GM18873 (cell line): Measurements from ENCODE around the gene ELF5.

Experiments used
- ATAC-seq: cut with Tn5 transposase; IDR thresholded peaks from one replicate; pipeline ENCODE4 v1.9.1; 2021; ENCODE audit warnings: mild to moderate bottlenecking, moderate library complexity, moderate number of reproducible peaks; ENCODE audit not compliant: unreplicated experiment, low FRiP score

The ELF5 gene

GRCh38 chr11:34523053-34523452 is 9.5 kb upstream of the ELF5 start:
- ATAC-seq: no peak

GRCh38 chr11:34522188-34522587 is 8.6 kb upstream of the ELF5 start:
- no peak for ATAC-seq

DNA sequence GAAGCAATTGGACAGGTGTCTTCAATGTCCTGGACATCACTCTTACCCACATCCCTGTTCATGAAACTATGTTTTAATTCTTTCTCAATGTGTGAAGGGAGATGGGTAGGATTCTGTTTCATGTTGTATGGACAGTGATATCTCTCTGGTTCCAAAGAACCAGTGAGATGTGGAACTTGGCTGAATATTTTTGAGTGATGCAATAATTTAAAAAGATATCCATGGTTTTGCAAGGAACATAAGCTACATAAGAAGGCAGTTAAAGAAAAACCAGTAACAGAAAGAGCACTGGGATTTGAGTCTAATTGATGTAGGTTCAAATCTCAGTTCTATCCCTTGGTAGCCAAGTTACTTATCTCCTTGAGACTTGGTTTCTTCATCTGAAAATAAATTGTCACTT is 7.7 kb upstream of the ELF5 start:
- no peak for ATAC-seq

DNA sequence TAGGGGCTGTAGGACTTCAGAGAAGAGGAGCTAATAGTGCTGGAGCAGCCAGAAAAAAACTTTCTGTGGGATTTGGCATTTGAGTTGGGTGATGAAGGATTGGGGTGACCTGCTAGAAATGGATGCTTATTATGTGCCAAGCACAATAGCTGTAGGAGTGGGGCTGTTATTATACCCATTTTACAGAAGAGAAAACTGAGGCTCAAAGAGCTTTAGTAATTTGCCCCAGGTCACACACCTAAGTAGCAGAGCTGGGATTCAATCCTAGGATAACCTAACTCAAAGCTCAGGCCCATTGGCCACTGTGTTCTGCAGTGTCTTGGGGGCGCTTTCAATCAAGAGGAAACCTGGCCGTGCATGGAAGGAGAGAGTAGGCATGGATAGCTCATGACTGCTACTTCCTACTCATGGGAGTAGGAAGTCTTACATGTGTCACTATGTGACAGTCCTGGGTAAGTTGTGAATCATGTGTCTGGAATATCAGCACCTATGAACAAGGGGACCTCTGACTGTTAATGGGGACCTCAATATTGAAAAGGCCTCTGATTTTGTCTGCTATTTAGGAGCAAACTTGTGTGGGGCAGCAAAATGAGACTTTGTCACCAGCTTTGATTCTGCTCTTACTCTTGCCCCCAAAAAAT is 6.1 kb upstream of the ELF5 start:
- ATAC-seq: no peak

DNA sequence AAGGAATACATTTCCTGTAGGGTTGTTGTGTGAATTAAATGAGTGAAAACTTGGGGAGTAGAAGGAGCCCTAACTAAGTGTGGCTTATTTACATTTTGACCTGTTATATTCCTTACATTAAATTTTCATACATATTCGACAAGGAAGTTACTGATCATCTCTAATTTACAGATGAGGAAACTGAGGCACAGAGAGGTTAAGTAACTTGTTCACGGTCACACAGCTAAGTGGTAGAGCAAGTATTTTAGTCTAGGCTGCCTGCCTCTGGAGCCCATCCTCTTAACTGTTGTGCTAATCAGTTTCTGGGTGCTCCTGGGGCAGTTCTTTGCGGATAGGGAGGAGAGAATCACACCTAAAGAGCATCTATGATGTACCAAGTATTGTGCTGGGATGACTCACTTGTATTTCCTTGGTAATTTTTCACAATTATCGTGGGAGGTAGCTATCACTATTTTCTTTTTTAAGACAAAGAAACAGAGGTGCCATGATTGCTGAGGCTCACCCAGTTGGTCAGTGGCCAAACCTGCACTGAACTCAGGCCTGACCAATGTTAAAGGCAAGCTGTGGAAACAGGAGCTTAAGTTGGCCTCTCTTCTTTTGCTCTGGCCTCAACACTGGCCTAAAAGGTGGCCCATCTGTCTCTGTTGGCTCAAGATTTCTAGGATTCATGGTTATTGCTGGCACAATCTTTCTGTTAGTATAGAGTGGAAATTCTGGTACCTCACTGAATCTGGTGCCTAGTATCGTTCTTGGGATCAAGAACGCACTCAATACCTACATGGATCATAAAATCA is 2.9 kb upstream of the ELF5 start:
- no peak for ATAC-seq

DNA sequence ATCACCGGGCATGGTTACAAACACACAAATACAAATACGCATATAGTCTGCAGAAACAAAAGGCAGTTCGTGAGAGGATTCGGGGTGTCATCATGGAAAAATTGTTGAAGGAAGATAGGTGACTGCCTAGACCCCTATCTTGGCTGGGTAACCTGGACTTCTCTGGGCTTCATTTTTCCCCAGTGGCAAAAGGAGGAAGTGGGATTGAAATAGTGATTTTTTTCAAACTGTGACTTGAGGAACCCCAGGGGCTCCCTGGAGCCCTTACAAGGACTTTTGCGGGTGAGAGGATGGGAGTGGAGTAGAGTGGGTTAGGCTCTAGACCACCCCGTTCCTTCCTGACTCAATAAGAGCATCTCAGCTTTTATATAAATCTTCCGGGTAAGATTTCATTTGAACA is 1.0 kb upstream of the ELF5 start:
- ATAC-seq: no peak

- no peak for ATAC-seq
Observed at GRCh38 chr11:34512840-34513681, 533 bp downstream of the ELF5 start.

GRCh38 chr11:34510673-34511072 is 2.9 kb downstream of the ELF5 start:
- ATAC-seq: no peak

DNA sequence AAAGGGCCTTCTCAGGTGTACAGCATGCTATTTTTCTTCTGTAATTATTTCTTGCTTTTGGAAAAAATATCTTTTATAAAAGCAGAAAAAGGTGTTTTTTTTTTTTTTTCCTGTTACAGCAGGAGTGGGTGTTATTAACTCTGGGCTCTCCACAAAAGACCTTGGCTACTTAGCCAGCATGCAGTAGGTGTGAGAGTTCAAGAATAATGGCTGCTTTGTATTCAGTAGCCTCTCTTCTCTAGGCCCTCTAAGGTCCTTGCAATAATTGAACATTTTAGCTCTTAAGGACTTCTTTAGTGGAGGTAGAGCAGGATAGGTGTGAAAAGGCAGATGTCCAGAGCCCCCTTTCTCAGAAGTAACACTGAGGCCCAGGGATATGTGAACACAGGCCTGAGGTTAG is 3.4 kb downstream of the ELF5 start:
- ATAC-seq: no peak

DNA sequence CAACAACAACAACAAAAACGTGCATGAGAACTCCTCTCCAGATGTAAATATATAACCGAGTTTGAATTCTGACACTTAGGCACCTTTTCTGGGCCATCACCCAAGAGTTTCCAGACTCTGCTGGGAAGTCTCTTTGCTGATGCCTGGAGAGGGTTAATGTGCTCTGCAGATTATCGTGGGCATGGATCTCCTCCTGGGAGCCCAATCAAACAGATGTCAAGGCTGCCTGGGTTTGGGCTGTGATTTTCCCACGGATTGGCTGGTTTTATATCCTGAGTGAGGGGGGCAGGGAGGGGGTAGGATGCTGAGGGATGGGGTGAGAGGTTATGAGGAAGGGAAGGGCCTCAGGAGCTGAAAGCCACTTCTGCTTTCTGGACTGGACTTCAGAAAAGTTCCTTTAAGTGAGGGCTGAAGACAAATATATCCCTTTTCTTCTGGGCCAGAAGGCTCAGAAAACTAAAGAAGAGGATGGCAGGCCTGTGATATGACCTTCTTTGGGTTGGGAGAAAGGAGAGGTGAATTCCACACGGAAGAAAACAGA is 4.2 kb downstream of the ELF5 start:
- no peak for ATAC-seq

- no peak for ATAC-seq
Observed at GRCh38 chr11:34508524-34508923, 5.1 kb downstream of the ELF5 start.

GRCh38 chr11:34507610-34508009 is 6.0 kb downstream of the ELF5 start:
- no peak for ATAC-seq

DNA sequence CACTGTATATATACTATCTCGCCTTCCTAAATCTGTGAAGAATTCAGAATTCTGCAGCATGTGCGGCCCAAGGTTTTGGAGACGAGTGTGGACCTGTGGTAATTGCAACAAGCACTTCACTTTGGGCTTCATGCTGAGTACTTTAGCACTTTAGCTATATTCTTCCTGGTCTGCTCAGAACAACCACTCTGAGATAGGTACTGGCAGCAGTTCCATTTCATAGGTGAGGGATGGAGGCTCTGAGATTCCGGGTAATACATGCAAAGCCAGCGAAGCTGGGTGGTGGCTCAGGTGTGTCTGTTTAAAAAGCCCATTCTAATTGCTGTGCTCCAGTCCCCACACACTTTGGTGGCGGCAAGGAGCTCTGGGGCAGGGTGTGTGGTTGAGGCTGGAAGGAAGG is 6.4 kb downstream of the ELF5 start:
- ATAC-seq: no peak

GRCh38 chr11:34505874-34506273 is 7.7 kb downstream of the ELF5 start:
- ATAC-seq: no peak

GRCh38 chr11:34502949-34503348 is 10.6 kb downstream of the ELF5 start:
- ATAC-seq: no peak

GRCh38 chr11:34501949-34502348 is 11.6 kb downstream of the ELF5 start:
- ATAC-seq: no peak

GRCh38 chr11:34501500-34501899 is 12.1 kb downstream of the ELF5 start:
- ATAC-seq: no peak

GRCh38 chr11:34499719-34500500 is 13.7 kb downstream of the ELF5 start:
- ATAC-seq: no peak

DNA sequence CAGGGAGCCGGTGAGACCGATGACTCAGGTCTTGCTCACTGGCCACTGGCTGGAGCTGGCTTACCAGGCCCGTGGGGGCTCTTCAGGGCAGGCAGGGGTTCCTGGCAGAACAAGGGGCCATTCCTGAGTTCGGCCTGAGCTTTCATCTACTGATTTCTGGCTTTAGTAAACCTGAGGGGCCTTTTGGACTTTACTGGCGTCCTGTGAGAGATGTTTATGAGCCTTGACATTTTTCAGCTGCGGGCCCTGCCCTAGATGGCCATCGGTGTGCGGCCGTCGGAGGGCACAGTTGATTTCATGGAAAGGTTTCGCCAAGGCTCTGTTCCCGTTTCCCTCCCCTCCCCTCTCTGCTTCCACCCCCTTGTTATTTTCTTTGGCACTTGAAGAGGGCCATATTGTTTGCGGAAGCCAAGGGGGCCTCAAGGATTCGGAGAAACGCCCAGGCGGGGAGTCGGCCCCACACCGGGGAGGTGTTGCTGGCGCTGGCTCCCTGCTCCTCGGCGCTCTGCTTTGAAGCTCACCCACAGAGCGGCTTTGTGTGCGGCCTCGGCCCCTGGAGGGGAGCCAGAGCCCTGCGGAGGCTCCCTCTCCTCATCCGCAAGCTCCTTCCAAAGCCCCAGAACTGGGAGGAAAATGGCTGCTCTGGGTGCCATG is 17.7 kb downstream of the ELF5 start:
- ATAC-seq: no peak

- ATAC-seq: no peak
Observed at GRCh38 chr11:34495239-34495723, 18.3 kb downstream of the ELF5 start.
